ENCODE results near the gene GPC2. TPM values are rescaled to one million over a fixed set of nuclear protein-coding genes. Genes with fewer than 3 reads are reported as not detected.
"Not testable (repeated sequence)": the region's sequence is repeated elsewhere in the genome, so short reads cannot be mapped to it uniquely, and the experiment has no call there.

Gene GPC2
- total RNA-seq, 1 donor from 2014 or later: 106 TPM

- Mint-ChIP-seq H3K27me3 (ENCODE audit: low read depth) (no peaks in the 10 kb centered on the region), H3K27ac (ENCODE audit: unreplicated experiment) (no peak overlapping the region), H3K4me3 (no peak overlapping the region), H3K4me1 (peaks cover 10% of the 10 kb centered on the region), H3K36me3 (ENCODE audit: low read depth) (no peaks in the 10 kb centered on the region), H3K9me3 (no peaks in the 10 kb centered on the region)
- DNase-seq (ENCODE audit: low read depth, low spot score): no peak
- TF ChIP-seq CTCF (conservative IDR thresholded peaks at IDR 0.05): no peak
These were observed 31.8 kb upstream of the GPC2 start for GRCh38 chr7:100208911-100209408.

- Mint-ChIP-seq H3K4me1 (peaks cover 20% of the 10 kb centered on the region), H3K27ac (ENCODE audit: unreplicated experiment) (no peak overlapping the region), H3K36me3 (ENCODE audit: low read depth) (no peaks in the 10 kb centered on the region), H3K9me3 (no peaks in the 10 kb centered on the region), H3K27me3 (ENCODE audit: low read depth) (peaks cover 7% of the 10 kb centered on the region), H3K4me3 (no peak overlapping the region)
- no peak for DNase-seq (ENCODE audit: low read depth, low spot score)
- TF ChIP-seq CTCF (conservative IDR thresholded peaks at IDR 0.05): no peak
These were observed 27.3 kb upstream of the GPC2 start for GRCh38 chr7:100204454-100204853.

- TF ChIP-seq CTCF (conservative IDR thresholded peaks at IDR 0.05): no peak
- H3K27ac Mint-ChIP-seq (ENCODE audit: unreplicated experiment): no peak overlapping the region
- H3K4me3 Mint-ChIP-seq: no peak overlapping the region
- DNase-seq (ENCODE audit: low read depth, low spot score): no peak
- H3K4me1 Mint-ChIP-seq: peaks cover 23% of the 10 kb centered on the region
- peaks cover 7% of the 10 kb centered on the region for H3K27me3 Mint-ChIP-seq (ENCODE audit: low read depth)
- no peaks in the 10 kb centered on the region for H3K9me3 Mint-ChIP-seq
- no peaks in the 10 kb centered on the region for H3K36me3 Mint-ChIP-seq (ENCODE audit: low read depth)
These were observed 23.5 kb upstream of the GPC2 start for GRCh38 chr7:100200693-100201092.

- H3K27me3 Mint-ChIP-seq (ENCODE audit: low read depth): peaks cover 7% of the 10 kb centered on the region
- H3K4me1 Mint-ChIP-seq: peaks cover 23% of the 10 kb centered on the region
- H3K9me3 Mint-ChIP-seq: no peaks in the 10 kb centered on the region
- H3K4me3 Mint-ChIP-seq: no peak overlapping the region
- no peak for TF ChIP-seq CTCF (conservative IDR thresholded peaks at IDR 0.05)
- H3K36me3 Mint-ChIP-seq (ENCODE audit: low read depth): no peaks in the 10 kb centered on the region
- H3K27ac Mint-ChIP-seq (ENCODE audit: unreplicated experiment): no peak overlapping the region
- DNase-seq (ENCODE audit: low read depth, low spot score): no peak
These were observed 21.1 kb upstream of the GPC2 start for GRCh38 chr7:100198266-100198665.

- H3K4me3 Mint-ChIP-seq; H3K36me3 Mint-ChIP-seq (ENCODE audit: low read depth); H3K27ac Mint-ChIP-seq (ENCODE audit: unreplicated experiment); H3K9me3 Mint-ChIP-seq; H3K27me3 Mint-ChIP-seq (ENCODE audit: low read depth); DNase-seq (ENCODE audit: low read depth, low spot score): not testable (repeated sequence)
- H3K4me1 Mint-ChIP-seq: peaks cover 17% of the 10 kb centered on the region
These were observed 18.7 kb upstream of the GPC2 start for GRCh38 chr7:100195901-100196322.

- Mint-ChIP-seq H3K27me3 (ENCODE audit: low read depth) (peaks cover 2% of the 10 kb centered on the region), H3K36me3 (ENCODE audit: low read depth) (no peaks in the 10 kb centered on the region), H3K27ac (ENCODE audit: unreplicated experiment) (no peak overlapping the region), H3K4me3 (no peak overlapping the region), H3K9me3 (no peaks in the 10 kb centered on the region), H3K4me1 (peaks cover 12% of the 10 kb centered on the region)
- no peak for DNase-seq (ENCODE audit: low read depth, low spot score)
- no peak for TF ChIP-seq CTCF (conservative IDR thresholded peaks at IDR 0.05)
These were observed 18.0 kb upstream of the GPC2 start for GRCh38 chr7:100195222-100195621.

All from neural crest cell (in vitro differentiated cells).